ENCODE measurements around the gene GYG1.
"Not testable (repeated sequence)": the region's sequence is repeated elsewhere in the genome, so short reads cannot be mapped to it uniquely, and the experiment has no call there.

GYG1 gene

GRCh38 chr3:148964809-148965208 is 26.5 kb upstream of the GYG1 start:
- no peak for DNase-seq
- no peak for TF ChIP-seq POLR2A (IDR thresholded peaks at IDR 0.05; ENCODE audit: low read length)
- no peak for TF ChIP-seq GATA1 (IDR thresholded peaks at IDR 0.05; ENCODE audit: low read depth, low read length)

- TF ChIP-seq GATA1 (IDR thresholded peaks at IDR 0.05; ENCODE audit: low read depth, low read length) (no peak), POLR2A (IDR thresholded peaks at IDR 0.05; ENCODE audit: low read length) (no peak)
Measured at GRCh38 chr3:148968321-148968720, 23.0 kb upstream of the GYG1 start.

GRCh38 chr3:148970271-148970670 is 21.1 kb upstream of the GYG1 start:
- no peak for TF ChIP-seq POLR2A (IDR thresholded peaks at IDR 0.05; ENCODE audit: low read length)
- no peak for TF ChIP-seq GATA1 (IDR thresholded peaks at IDR 0.05; ENCODE audit: low read depth, low read length)

More at GRCh38 chr3:148968321-148968720, 23.0 kb upstream of the GYG1 start:
- DNase-seq = no peak

GRCh38 chr3:148971401-148972163 is 19.8 kb upstream of the GYG1 start:
- no peak for TF ChIP-seq GATA1 (IDR thresholded peaks at IDR 0.05; ENCODE audit: low read depth, low read length)
- TF ChIP-seq POLR2A (IDR thresholded peaks at IDR 0.05; ENCODE audit: low read length) = no peak
- DNase-seq = no peak

More at GRCh38 chr3:148970271-148970670, 21.1 kb upstream of the GYG1 start:
- DNase-seq = no peak

GRCh38 chr3:148974726-148975125 is 16.6 kb upstream of the GYG1 start:
- no peak for DNase-seq
- TF ChIP-seq GATA1 (IDR thresholded peaks at IDR 0.05; ENCODE audit: low read depth, low read length) = no peak
- TF ChIP-seq POLR2A (IDR thresholded peaks at IDR 0.05; ENCODE audit: low read length) = no peak

- TF ChIP-seq POLR2A (IDR thresholded peaks at IDR 0.05; ENCODE audit: low read length) (no peak), GATA1 (IDR thresholded peaks at IDR 0.05; ENCODE audit: low read depth, low read length) (no peak)
- no peak for DNase-seq
Measured at GRCh38 chr3:148975248-148975647, 16.1 kb upstream of the GYG1 start.

GRCh38 chr3:148975696-148976095 is 15.6 kb upstream of the GYG1 start:
- no peak for DNase-seq

GRCh38 chr3:148981273-148981672 is 10.1 kb upstream of the GYG1 start:
- TF ChIP-seq POLR2A (IDR thresholded peaks at IDR 0.05; ENCODE audit: low read length) (no peak), GATA1 (IDR thresholded peaks at IDR 0.05; ENCODE audit: low read depth, low read length) (no peak)

More at GRCh38 chr3:148975696-148976095, 15.6 kb upstream of the GYG1 start:
- no peak for TF ChIP-seq POLR2A (IDR thresholded peaks at IDR 0.05; ENCODE audit: low read length)
- TF ChIP-seq GATA1 (IDR thresholded peaks at IDR 0.05; ENCODE audit: low read depth, low read length) = no peak

GRCh38 chr3:148987551-148987950 is 3.8 kb upstream of the GYG1 start:
- not testable (repeated sequence) for DNase-seq

More at GRCh38 chr3:148981273-148981672, 10.1 kb upstream of the GYG1 start:
- no peak for DNase-seq

- TF ChIP-seq POLR2A (IDR thresholded peaks at IDR 0.05; ENCODE audit: low read length) = no peak
- TF ChIP-seq GATA1 (IDR thresholded peaks at IDR 0.05; ENCODE audit: low read depth, low read length) = no peak
- no peak for DNase-seq
Measured at GRCh38 chr3:148990236-148990635, 1.1 kb upstream of the GYG1 start.

- peak; percentile 58 to 66 for DNase-seq
- TF ChIP-seq GATA1 (IDR thresholded peaks at IDR 0.05; ENCODE audit: low read depth, low read length) = no peak
- no peak for TF ChIP-seq POLR2A (IDR thresholded peaks at IDR 0.05; ENCODE audit: low read length)
Measured at GRCh38 chr3:148992027-148992634, 791 bp downstream of the GYG1 start.

- TF ChIP-seq POLR2A (IDR thresholded peaks at IDR 0.05; ENCODE audit: low read length) (no peak), GATA1 (IDR thresholded peaks at IDR 0.05; ENCODE audit: low read depth, low read length) (no peak)
- DNase-seq = no peak
Measured at GRCh38 chr3:148992635-148993255, 1.4 kb downstream of the GYG1 start.

- no peak for TF ChIP-seq POLR2A (IDR thresholded peaks at IDR 0.05; ENCODE audit: low read length)
- TF ChIP-seq GATA1 (IDR thresholded peaks at IDR 0.05; ENCODE audit: low read depth, low read length) = no peak
- no peak for DNase-seq
Measured at GRCh38 chr3:148997623-148998022, 6.3 kb downstream of the GYG1 start.

- TF ChIP-seq GATA1 (IDR thresholded peaks at IDR 0.05; ENCODE audit: low read depth, low read length) (no peak), POLR2A (IDR thresholded peaks at IDR 0.05; ENCODE audit: low read length) (no peak)
- no peak for DNase-seq
Measured at GRCh38 chr3:148998297-148998696, 7.0 kb downstream of the GYG1 start.
